ENCODE data around the gene HIP1.

GRCh38 chr7:75738975-75739795 lies 444 bp upstream of the HIP1 start:
- peak in 1 of 2 donors; percentile 21 for TF ChIP-seq POLR2A (IDR thresholded peaks at IDR 0.05)
- no peak for TF ChIP-seq CTCF (IDR thresholded peaks at IDR 0.05)
